ENCODE data around the gene PSMG3. TPM values are rescaled to one million over a fixed set of nuclear protein-coding genes. Genes with fewer than 3 reads are reported as not detected.

Gene PSMG3
- total RNA-seq, 1 donor from 2014 or later: 19.3 TPM

- peaks cover 0 to 3% (median 0%) of the 10 kb centered on the region in 3 donors for H3K4me1 ChIP-seq (ENCODE audit: control insufficient read depth in 3 of 3, insufficient read depth in 3 of 3, low read length in 3 of 3)
- H3K27ac ChIP-seq (ENCODE audit: low read depth, low read length): no peak overlapping the region
- H3K9ac ChIP-seq (ENCODE audit: low read depth in 1 of 3, low read length in 3 of 3): no peak overlapping the region
- peaks cover 13 to 37% (median 23%) of the 10 kb centered on the region in 3 donors for H3K27me3 ChIP-seq (ENCODE audit: control insufficient read depth in 3 of 3, insufficient read depth in 3 of 3, low read length in 3 of 3)
- no peaks in the 10 kb centered on the region for H3K36me3 ChIP-seq (ENCODE audit: control insufficient read depth in 3 of 3, insufficient read depth in 3 of 3, low read length in 3 of 3)
- H3K4me3 ChIP-seq (ENCODE audit: low read length in 3 of 3): no peak overlapping the region
- no peaks in the 10 kb centered on the region for H3K9me3 ChIP-seq (ENCODE audit: control insufficient read depth in 3 of 3, low read length in 3 of 3)
Observed at GRCh38 chr7:1607696-1608095, 37.9 kb upstream of the PSMG3 start.

- no peak overlapping the region for H3K4me3 ChIP-seq (ENCODE audit: low read length in 3 of 3)
- H3K9ac ChIP-seq (ENCODE audit: low read depth in 1 of 3, low read length in 3 of 3): no peak overlapping the region
- H3K4me1 ChIP-seq (ENCODE audit: control insufficient read depth in 3 of 3, insufficient read depth in 3 of 3, low read length in 3 of 3): peaks cover 0 to 3% (median 0%) of the 10 kb centered on the region in 3 donors
- no peaks in the 10 kb centered on the region for H3K9me3 ChIP-seq (ENCODE audit: control insufficient read depth in 3 of 3, low read length in 3 of 3)
- H3K27me3 ChIP-seq (ENCODE audit: control insufficient read depth in 3 of 3, insufficient read depth in 3 of 3, low read length in 3 of 3): peaks cover 13 to 40% (median 27%) of the 10 kb centered on the region in 3 donors
- H3K27ac ChIP-seq (ENCODE audit: low read depth, low read length): no peak overlapping the region
- H3K36me3 ChIP-seq (ENCODE audit: control insufficient read depth in 3 of 3, insufficient read depth in 3 of 3, low read length in 3 of 3): no peaks in the 10 kb centered on the region
Observed at GRCh38 chr7:1607001-1607400, 37.2 kb upstream of the PSMG3 start.

GRCh38 chr7:1604383-1604782, 34.6 kb upstream of the PSMG3 start:
- no peaks in the 10 kb centered on the region for H3K9me3 ChIP-seq (ENCODE audit: control insufficient read depth in 3 of 3, low read length in 3 of 3)
- H3K27me3 ChIP-seq (ENCODE audit: control insufficient read depth in 3 of 3, insufficient read depth in 3 of 3, low read length in 3 of 3): peaks cover 13 to 51% (median 31%) of the 10 kb centered on the region in 3 donors

GRCh38 chr7:1603346-1604225, 33.8 kb upstream of the PSMG3 start:
- H3K4me3 ChIP-seq (ENCODE audit: low read length in 3 of 3): no peak overlapping the region
- H3K27ac ChIP-seq (ENCODE audit: low read depth, low read length): no peak overlapping the region
- H3K36me3 ChIP-seq (ENCODE audit: control insufficient read depth in 3 of 3, insufficient read depth in 3 of 3, low read length in 3 of 3): no peaks in the 10 kb centered on the region
- no peaks in the 10 kb centered on the region for H3K9me3 ChIP-seq (ENCODE audit: control insufficient read depth in 3 of 3, low read length in 3 of 3)
- H3K27me3 ChIP-seq (ENCODE audit: control insufficient read depth in 3 of 3, insufficient read depth in 3 of 3, low read length in 3 of 3): peaks cover 13 to 50% (median 32%) of the 10 kb centered on the region in 3 donors
- H3K4me1 ChIP-seq (ENCODE audit: control insufficient read depth in 3 of 3, insufficient read depth in 3 of 3, low read length in 3 of 3): no peaks in the 10 kb centered on the region
- H3K9ac ChIP-seq (ENCODE audit: low read depth in 1 of 3, low read length in 3 of 3): no peak overlapping the region

More at GRCh38 chr7:1604383-1604782, 34.6 kb upstream of the PSMG3 start:
- H3K4me1 ChIP-seq (ENCODE audit: control insufficient read depth in 3 of 3, insufficient read depth in 3 of 3, low read length in 3 of 3): no peaks in the 10 kb centered on the region
- H3K9ac ChIP-seq (ENCODE audit: low read depth in 1 of 3, low read length in 3 of 3): no peak overlapping the region
- H3K27ac ChIP-seq (ENCODE audit: low read depth, low read length): no peak overlapping the region
- H3K36me3 ChIP-seq (ENCODE audit: control insufficient read depth in 3 of 3, insufficient read depth in 3 of 3, low read length in 3 of 3): no peaks in the 10 kb centered on the region
- H3K4me3 ChIP-seq (ENCODE audit: low read length in 3 of 3): no peak overlapping the region

- no peaks in the 10 kb centered on the region for H3K36me3 ChIP-seq (ENCODE audit: control insufficient read depth in 3 of 3, insufficient read depth in 3 of 3, low read length in 3 of 3)
- no peak overlapping the region for H3K4me3 ChIP-seq (ENCODE audit: low read length in 3 of 3)
- no peaks in the 10 kb centered on the region for H3K9me3 ChIP-seq (ENCODE audit: control insufficient read depth in 3 of 3, low read length in 3 of 3)
- peaks cover 13 to 39% (median 27%) of the 10 kb centered on the region in 3 donors for H3K27me3 ChIP-seq (ENCODE audit: control insufficient read depth in 3 of 3, insufficient read depth in 3 of 3, low read length in 3 of 3)
- H3K4me1 ChIP-seq (ENCODE audit: control insufficient read depth in 3 of 3, insufficient read depth in 3 of 3, low read length in 3 of 3): no peaks in the 10 kb centered on the region
- H3K9ac ChIP-seq (ENCODE audit: low read depth in 1 of 3, low read length in 3 of 3): no peak overlapping the region
- H3K27ac ChIP-seq (ENCODE audit: low read depth, low read length): no peak overlapping the region
Observed at GRCh38 chr7:1602386-1602785, 32.6 kb upstream of the PSMG3 start.

GRCh38 chr7:1601956-1602355, 32.1 kb upstream of the PSMG3 start:
- H3K4me3 ChIP-seq (ENCODE audit: low read length in 3 of 3): no peak overlapping the region
- peaks cover 12 to 41% (median 28%) of the 10 kb centered on the region in 3 donors for H3K27me3 ChIP-seq (ENCODE audit: control insufficient read depth in 3 of 3, insufficient read depth in 3 of 3, low read length in 3 of 3)
- no peak overlapping the region for H3K9ac ChIP-seq (ENCODE audit: low read depth in 1 of 3, low read length in 3 of 3)
- H3K27ac ChIP-seq (ENCODE audit: low read depth, low read length): no peak overlapping the region
- no peaks in the 10 kb centered on the region for H3K9me3 ChIP-seq (ENCODE audit: control insufficient read depth in 3 of 3, low read length in 3 of 3)
- no peaks in the 10 kb centered on the region for H3K4me1 ChIP-seq (ENCODE audit: control insufficient read depth in 3 of 3, insufficient read depth in 3 of 3, low read length in 3 of 3)
- no peaks in the 10 kb centered on the region for H3K36me3 ChIP-seq (ENCODE audit: control insufficient read depth in 3 of 3, insufficient read depth in 3 of 3, low read length in 3 of 3)

GRCh38 chr7:1599640-1600395, 30.0 kb upstream of the PSMG3 start:
- H3K27ac ChIP-seq (ENCODE audit: low read depth, low read length): no peak overlapping the region
- H3K9ac ChIP-seq (ENCODE audit: low read depth in 1 of 3, low read length in 3 of 3): no peak overlapping the region
- H3K4me1 ChIP-seq (ENCODE audit: control insufficient read depth in 3 of 3, insufficient read depth in 3 of 3, low read length in 3 of 3): no peaks in the 10 kb centered on the region
- peaks cover 23 to 54% (median 34%) of the 10 kb centered on the region in 3 donors for H3K27me3 ChIP-seq (ENCODE audit: control insufficient read depth in 3 of 3, insufficient read depth in 3 of 3, low read length in 3 of 3)
- H3K9me3 ChIP-seq (ENCODE audit: control insufficient read depth in 3 of 3, low read length in 3 of 3): no peaks in the 10 kb centered on the region
- H3K4me3 ChIP-seq (ENCODE audit: low read length in 3 of 3): no peak overlapping the region
- no peaks in the 10 kb centered on the region for H3K36me3 ChIP-seq (ENCODE audit: control insufficient read depth in 3 of 3, insufficient read depth in 3 of 3, low read length in 3 of 3)

- H3K9ac ChIP-seq (ENCODE audit: low read depth in 1 of 3, low read length in 3 of 3): no peak overlapping the region
- no peaks in the 10 kb centered on the region for H3K4me1 ChIP-seq (ENCODE audit: control insufficient read depth in 3 of 3, insufficient read depth in 3 of 3, low read length in 3 of 3)
- H3K9me3 ChIP-seq (ENCODE audit: control insufficient read depth in 3 of 3, low read length in 3 of 3): no peaks in the 10 kb centered on the region
- no peaks in the 10 kb centered on the region for H3K36me3 ChIP-seq (ENCODE audit: control insufficient read depth in 3 of 3, insufficient read depth in 3 of 3, low read length in 3 of 3)
- no peak overlapping the region for H3K27ac ChIP-seq (ENCODE audit: low read depth, low read length)
- no peak overlapping the region for H3K4me3 ChIP-seq (ENCODE audit: low read length in 3 of 3)
- H3K27me3 ChIP-seq (ENCODE audit: control insufficient read depth in 3 of 3, insufficient read depth in 3 of 3, low read length in 3 of 3): peaks cover 29 to 52% (median 36%) of the 10 kb centered on the region in 3 donors
Observed at GRCh38 chr7:1598961-1599639, 29.3 kb upstream of the PSMG3 start.

GRCh38 chr7:1598286-1598685, 28.5 kb upstream of the PSMG3 start:
- no peak overlapping the region for H3K27ac ChIP-seq (ENCODE audit: low read depth, low read length)
- peaks cover 36 to 53% (median 44%) of the 10 kb centered on the region in 3 donors for H3K27me3 ChIP-seq (ENCODE audit: control insufficient read depth in 3 of 3, insufficient read depth in 3 of 3, low read length in 3 of 3)
- H3K9me3 ChIP-seq (ENCODE audit: control insufficient read depth in 3 of 3, low read length in 3 of 3): no peaks in the 10 kb centered on the region

More at GRCh38 chr7:1598286-1598685, 28.5 kb upstream of the PSMG3 start:
- Histone ChIP-seq H3K9ac (ENCODE audit: low read depth in 1 of 3, low read length in 3 of 3) (no peak overlapping the region), H3K4me3 (ENCODE audit: low read length in 3 of 3) (no peak overlapping the region), H3K36me3 (ENCODE audit: control insufficient read depth in 3 of 3, insufficient read depth in 3 of 3, low read length in 3 of 3) (no peaks in the 10 kb centered on the region), H3K4me1 (ENCODE audit: control insufficient read depth in 3 of 3, insufficient read depth in 3 of 3, low read length in 3 of 3) (no peaks in the 10 kb centered on the region)

Data from skeletal muscle tissue (tissue), 4 donors.